ENCODE data around the gene UBE2D1.

Gene UBE2D1

DNA sequence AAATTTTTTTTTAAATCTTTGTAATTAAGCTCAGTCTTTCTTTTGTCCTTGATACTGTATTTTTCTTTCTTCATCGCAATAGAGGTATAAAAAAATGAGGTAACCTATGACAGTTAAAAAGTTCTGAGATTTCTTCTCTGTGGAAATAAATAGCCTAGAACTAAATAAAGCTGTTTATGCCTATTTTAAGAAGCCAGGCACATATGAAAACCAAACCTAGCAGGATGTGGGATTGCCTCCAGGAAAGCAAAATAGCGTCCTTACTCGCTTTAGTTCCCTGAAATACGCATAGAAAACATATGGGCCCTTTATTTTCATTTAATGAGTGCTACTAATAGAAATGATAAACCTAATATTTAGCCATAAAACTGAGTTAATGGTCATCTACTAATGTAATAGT lies 6.6 kb downstream of the UBE2D1 start:
- no peak for DNase-seq (ENCODE audit: low spot score)

DNA sequence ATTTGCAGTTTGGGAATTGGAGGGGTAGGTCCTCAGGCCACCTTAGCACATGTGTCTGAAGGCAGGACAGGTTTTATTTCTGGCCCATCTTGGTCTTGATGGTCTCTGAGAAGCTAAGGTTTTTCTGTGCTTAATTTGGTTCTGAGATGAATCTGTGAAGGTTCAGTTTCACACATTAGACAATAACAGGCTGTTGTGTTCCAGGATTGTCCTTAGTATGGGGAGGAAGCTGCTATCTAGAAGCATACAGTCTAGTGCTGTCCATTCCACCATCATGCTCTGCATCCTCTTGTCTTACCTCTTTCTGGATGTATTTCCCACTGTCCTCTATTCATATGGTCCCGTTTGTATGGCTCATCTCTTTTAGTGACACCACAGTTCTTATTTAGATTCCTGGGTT lies 7.1 kb downstream of the UBE2D1 start:
- DNase-seq (ENCODE audit: low spot score) = no peak

DNA sequence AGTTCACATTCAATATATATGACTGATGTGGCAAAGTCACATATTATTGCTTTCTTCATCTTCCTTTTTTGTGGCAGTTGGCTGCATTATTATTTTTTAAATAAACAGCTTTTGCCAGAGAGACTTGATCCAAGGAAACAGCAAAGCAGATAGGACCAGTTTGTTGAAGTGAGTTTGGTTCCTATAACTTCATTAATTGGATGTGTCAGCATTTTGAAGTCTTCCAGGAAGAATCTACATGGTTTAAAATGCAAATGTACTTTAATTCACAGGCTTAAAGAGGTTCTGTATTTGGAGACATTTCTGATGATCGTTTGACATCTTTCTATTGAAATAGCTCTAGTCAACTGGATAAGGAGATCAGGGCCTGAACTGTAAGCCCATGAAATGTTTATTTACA lies 13.2 kb downstream of the UBE2D1 start:
- no peak for DNase-seq (ENCODE audit: low spot score)

DNA sequence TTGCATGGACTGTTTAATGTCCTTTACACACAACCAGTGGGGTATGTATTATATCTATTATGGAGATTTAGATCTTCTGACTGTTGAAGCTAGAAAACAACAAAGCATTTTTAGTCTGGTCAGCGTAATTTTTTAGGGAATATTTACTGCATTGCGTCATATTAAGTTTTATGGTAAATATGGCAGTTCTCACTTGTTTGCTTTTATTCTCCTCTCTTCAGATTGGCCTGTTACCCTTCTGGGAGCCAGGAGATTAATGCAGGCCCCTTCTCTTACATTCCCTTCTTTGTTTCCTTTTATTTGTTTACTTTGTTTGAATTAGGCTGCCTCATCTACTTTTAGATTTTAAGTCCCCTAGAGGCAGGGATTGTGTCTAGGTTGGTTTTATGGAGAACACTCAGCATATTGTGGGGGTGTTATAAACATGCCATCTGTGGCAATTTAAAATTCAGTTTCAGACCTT lies 13.8 kb downstream of the UBE2D1 start:
- no peak for DNase-seq (ENCODE audit: low spot score)

DNA sequence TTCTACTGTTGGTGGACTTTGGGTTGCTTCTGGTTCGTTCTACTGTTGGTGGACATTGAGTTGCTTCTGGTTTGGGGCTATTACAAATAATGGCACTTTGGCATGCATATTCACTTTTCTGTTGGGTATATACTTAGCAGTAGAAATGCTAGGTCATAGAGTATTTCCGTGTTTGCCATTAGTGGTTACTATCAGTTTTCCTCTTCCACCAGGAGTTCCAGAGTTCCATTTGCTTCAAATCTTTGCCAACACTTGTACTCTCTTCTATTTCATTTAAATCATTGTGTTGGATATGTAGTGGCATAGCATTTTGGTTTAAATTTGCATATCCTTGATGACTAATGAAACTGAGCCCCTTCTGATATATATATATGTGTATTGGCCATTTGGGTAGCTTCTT lies 15.2 kb downstream of the UBE2D1 start:
- no peak for DNase-seq (ENCODE audit: low spot score)

DNA sequence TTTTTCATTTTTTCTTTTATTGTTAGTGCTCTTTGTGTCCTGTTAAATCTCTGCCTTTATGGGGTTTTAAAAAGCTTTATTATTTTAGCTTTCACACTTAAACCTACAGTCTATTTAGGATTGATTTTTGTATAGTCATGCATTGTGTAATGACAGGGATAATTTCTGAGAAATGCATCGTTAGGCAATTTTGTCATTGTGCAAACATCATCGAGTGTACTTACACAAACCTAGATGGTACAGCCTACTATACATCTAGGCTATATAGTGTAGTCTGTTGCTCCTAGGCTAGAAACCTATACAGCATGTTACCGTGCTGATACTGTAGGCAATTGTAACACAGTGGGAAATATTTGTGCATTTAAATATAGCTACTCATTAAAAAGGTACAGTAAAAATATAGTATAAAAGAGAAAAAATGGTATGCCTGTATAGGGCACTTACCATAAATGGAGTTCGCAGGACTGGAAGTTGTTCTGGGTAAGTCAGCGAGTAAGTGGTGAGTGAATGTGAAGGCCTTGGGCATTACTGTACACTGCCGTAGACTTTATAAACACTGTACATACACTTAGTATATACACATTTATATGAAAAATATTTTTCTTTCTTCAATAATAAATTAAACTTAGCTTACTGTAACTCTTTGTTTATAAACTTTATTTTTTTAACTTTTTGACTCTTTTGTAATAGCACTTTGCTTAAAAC lies 16.0 kb downstream of the UBE2D1 start:
- no peak for DNase-seq (ENCODE audit: low spot score)

DNA sequence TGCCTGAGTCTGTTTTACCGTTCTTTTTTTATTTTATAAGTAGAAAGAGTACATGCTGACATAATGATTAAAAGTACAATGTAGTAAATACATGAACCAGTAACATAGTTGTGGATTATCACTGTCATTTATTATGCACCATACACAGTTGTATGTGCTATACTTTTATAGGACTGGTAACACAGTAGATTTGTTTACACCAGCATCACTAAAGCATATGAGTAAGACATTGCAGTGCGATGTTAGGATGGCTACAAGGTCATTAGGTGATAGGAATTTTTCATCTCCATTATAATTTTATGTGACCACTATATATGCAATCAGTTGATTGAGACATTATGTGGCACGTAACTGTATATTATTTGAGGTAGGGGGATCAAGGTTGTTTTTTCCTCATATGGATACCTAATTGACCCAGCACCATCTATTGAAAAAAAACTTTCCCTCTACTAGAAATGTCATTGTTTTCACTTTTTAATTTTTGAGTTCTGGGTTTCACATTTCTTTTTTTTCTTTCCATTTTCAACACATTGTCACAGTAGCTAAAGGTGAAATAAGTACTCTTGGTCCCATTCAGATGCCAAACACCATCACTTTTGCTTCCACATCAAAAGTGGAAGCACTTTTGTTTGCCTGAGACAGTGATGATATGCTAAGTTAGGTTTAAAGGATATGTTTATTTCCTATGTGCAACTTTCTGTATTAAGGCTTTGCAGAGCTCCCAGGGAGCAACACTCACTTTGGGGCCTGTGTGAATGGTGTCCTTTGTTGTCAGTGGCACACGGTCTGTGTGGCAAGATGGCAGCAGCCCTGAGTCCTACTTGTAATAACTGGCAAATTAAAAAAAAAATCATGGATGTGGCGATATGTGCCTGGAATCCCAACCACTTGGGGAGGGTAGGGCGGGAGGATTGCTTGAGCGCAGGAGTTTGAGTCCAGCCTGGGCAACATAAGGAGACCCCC lies 17.1 kb downstream of the UBE2D1 start:
- DNase-seq (ENCODE audit: low spot score) = no peak

DNA sequence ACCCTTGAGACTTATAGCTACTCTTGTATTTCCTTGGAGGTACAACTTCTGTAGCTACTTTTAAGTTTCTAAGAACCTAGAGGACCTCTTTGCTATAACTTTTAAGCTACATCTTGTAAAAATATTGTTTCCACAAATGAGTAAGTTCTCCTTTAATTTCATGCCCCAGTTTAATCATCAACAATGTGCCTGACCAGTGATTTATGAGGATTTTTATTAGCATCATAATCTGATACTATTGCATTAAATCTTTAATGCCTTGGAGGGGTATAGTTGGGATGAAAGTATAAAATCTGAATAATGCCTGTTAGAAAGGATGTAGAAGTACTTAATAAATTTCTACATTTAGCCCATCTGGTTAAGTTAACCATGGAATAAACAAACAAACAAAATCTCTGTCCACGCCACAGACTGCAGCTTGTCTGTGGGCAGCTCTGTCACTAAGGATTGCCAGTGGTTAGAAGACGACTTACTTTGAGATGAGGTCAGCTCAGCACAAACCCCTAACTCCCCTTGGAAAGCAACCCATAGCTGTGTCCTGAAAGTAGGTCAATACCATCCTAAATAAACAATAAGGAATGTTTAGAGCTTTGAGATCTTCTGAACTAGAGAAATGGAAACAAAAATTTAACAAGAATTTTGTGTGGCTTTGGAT lies 18.3 kb downstream of the UBE2D1 start:
- no peak for DNase-seq (ENCODE audit: low spot score)

DNA sequence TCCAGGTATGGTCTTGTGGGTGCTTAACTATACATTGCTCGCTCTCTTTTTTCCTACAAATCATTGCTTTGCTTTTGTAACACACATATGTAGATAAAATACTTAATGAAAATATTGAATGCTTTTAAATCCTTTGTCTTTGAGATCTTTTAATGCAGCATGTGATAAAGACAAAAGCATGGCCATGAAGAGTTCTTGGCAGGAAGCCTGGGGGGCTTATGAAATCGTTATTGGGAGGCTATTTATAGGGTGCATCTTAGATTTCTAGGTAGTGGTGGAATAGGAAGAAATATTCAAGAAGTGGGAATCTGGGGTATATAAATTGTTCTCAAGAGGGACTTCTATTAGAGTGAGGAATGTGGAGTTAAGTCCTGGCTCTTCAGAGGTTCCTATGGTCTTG lies 21.9 kb downstream of the UBE2D1 start:
- no peak for DNase-seq (ENCODE audit: low spot score)

DNA sequence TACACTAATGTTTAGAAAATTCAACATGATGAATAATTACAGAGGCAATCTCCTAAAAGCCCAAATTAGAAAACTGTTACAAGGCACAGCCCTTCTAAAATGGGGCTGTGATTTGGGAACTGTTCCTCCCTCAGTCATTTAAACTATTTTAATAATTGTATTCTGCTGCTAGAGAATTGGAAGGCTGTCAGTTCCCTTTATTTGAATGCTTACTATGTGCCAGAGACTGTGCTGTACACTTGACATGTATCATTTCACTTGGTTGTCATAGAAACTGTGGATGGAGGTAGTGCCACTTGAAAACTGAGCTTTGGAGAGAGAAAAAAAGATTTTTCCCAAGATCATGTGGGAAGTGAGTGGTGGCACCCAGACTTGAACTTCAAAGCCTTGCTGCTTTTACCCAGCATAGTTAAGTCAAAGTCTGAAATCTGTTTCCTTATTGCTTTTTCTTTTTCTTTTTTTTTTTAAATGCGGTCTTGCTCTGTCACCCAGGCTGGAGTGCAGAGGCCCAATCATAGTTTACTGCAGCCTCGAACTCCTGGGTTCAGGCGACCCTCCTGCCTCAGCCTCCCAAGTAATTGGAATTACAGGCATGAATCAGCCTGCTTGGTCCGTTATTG lies 23.6 kb downstream of the UBE2D1 start:
- no peak for DNase-seq (ENCODE audit: low spot score)

DNA sequence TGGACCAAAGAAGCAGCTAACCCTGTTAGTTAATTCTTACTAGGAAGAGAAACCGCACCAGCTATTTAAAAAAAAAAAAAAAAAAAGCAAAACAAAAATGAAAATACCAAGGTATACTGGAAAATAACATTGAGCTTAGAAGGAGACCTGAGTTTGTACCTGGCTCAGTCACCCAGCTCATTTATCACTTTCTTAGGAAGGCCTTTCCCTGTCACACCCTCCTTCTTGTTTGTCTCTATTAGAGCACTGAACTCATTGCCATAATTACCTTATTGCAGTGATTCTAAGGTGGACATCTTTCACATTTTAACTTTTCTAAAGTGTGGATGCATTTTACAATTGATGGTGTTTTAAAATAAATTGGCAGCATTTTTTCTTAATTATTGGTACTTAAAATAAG lies 24.1 kb downstream of the UBE2D1 start:
- no peak for DNase-seq (ENCODE audit: low spot score)

DNA sequence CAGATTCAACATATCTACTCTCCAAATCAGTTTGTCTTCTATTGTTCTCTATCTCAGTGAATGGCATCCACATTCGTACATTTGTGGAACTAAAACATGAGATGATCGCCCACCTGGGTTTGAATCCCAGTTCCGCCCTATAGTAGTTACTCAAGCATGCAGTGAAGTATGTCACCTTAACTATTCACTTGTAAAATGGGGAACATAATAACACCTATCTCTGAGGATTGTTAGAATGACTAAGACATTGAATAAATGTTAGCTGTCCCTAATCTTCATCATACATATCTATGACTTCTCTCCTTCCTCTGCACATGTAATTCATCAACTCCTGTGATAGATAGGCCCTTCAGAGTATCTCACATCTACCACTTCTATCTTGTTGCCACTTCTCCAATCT lies 24.7 kb downstream of the UBE2D1 start:
- DNase-seq (ENCODE audit: low spot score) = no peak

DNA sequence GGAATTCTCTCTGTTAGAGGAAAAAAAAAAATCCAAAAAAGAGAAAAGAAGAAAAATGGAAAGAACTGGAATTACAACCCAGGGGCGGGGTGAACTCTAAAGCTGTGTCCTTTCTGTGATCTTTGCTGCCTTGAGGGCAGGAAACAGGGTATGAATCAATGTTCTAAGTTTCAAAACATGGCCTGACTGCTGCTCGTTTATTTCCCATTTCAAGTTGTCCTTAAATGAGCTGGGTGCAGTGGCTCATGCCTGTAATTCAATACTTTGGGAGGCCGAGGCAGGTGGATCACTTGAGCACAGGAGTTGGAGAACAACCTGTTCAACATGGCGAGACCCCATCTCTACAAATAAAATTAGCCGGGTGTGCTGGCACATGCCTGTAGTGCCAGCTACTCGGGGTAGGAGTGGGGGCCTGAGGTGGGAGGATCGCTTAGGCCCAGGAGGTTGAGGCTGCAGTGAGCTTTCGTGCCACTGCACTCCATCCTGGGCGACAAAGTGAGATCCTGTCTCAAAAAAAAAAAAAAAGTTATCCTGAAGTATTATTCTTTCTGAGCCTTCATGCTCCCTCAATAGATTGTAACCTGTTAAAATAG lies 25.7 kb downstream of the UBE2D1 start:
- no peak for DNase-seq (ENCODE audit: low spot score)

DNA sequence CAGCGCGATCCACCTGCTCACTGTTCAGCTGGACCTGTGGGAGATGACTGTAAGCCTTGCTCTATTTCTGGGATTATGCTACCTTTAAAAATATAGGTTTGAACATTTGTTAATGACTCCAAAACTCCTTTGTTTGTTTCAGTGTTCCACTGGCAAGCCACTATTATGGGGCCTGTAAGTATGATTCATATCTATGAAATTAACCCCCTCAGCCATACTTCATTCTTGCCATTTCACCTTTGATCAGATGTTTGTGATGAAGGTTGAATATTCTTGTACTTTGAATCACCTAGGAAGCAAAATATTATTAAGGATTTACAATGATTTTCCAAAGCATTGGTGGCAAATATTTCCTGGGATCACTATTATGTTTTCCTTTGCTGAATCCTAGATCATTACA lies 26.5 kb downstream of the UBE2D1 start:
- no peak for DNase-seq (ENCODE audit: low spot score)

DNA sequence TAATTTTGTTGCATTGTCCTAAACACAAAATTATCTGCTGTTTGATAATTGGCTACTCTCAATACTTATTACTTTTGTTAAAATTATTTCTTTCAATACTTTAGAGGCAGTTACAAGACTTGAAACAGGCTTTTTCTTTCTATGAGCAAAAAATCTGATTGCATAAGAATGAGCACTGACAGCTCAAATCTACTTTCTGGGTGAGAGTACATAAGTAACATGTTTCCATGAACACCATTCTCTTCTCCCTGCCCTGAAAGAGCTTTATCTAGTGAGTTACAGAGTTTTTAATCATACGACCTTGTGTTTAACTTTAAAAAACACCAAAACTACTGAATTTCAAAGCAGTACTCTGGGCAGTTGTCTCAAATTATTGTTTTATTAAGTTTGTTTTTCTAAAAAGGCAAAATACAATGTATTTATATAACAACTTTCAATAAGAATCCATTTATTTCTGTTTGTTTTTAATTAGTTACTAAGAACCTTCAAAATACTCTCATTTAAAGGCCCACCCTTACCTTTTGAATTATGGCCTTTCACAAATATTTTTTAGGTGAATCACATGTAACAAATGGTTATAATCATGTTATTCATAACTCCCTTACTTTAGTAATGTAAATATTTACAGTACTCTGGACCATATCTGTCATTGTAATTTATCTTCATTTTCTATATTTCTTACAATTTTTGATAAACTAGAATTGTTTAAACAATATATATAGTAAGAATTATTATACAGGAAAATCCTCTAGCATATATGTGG lies 27.4 kb downstream of the UBE2D1 start:
- DNase-seq (ENCODE audit: low spot score) = no peak

DNA sequence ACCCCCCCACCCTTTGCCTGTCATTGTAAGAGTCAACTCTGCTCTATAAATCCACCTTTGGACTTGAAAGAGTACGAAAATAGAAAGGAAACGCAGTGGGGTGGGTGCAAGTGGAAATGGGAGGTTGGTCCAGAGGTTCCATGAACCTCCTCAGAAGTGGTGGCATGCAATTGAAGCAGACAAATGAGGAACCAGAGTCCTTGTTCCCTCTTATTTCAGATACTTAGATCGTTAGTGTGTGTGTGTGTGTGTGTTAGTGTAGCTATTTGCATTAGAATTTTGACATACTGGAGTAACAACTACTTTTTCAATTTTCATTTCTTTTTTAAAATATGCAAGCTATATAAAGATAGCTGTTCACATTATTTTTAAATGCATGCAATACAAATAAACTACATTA lies 32.3 kb downstream of the UBE2D1 start:
- no peak for DNase-seq (ENCODE audit: low spot score)

DNA sequence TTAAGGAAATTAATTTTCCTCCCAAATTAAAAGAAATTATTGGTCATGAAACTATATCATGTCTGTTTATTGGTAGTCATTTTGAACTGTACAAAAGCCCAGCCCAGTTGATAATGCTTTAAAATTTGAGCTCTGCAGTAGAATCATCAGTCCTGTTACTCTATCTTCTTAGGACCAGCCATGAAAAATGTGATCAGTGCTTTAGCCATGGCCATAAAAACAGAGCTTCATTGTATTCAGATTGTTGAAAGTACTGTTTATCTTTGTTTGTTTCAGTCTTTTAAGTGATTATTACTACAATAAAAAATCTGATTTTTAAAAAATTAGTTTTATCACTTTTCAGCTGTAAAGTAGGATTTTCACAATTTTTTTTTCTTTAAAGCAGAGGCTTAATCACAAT lies 36.7 kb downstream of the UBE2D1 start:
- no peak for DNase-seq (ENCODE audit: low spot score)

DNA sequence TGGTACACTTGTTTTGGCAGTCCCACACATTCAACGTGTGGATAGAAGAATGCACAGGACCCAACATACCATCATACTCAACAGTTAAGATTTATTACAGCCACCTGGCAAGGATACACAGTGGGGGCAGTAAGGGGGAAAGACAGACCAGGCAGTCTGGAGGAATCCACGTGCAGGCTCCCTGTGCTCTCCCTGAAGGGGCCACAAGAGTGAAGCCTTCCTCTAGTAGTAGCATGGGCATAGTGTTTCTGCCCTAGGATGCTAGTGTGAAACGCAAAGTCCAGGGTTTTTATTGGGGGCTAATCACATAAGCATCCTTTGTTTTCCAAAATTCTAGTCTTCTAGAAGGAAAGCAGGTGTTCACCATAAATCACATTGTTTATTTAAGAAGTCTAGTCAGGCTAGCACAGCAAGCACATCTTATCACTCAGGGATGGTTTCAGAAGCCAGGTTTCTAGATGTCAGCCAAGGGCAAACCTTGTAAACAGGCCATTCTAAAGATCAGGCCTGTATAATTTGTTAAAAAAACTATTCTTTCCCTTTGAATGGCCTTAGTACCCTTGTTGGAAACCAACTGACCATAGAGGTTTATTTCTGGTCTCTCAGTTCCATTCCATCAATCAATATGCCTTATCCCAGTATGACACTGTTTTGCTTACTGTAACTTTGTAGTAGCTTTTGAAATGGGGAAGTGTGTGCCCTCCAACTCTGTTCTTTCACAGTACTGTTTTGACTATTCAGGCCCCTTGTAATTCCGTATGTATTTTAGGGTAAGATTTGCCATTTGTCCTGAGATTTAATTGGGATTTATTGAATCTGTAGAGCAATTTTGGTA lies 38.0 kb downstream of the UBE2D1 start:
- DNase-seq (ENCODE audit: low spot score) = no peak

DNA sequence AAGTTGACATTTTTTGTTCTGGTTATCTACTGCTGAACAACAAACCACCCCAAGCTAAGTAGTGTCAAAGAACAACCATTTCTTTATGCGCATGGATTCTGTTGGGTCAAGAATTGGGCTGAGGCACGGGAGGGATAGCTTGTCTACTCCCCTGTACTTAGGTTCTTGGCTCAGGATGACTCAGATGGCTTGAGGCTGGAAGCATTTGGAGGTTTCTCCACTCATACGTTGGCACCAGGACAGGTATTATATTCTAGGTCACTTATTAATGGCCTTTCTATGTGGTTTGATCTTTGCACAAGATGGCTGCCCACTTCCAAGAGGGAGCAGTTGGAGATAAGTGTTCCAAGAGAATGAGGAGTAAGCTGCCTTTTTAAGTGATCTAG lies 38.6 kb downstream of the UBE2D1 start:
- no peak for DNase-seq (ENCODE audit: low spot score)

DNA sequence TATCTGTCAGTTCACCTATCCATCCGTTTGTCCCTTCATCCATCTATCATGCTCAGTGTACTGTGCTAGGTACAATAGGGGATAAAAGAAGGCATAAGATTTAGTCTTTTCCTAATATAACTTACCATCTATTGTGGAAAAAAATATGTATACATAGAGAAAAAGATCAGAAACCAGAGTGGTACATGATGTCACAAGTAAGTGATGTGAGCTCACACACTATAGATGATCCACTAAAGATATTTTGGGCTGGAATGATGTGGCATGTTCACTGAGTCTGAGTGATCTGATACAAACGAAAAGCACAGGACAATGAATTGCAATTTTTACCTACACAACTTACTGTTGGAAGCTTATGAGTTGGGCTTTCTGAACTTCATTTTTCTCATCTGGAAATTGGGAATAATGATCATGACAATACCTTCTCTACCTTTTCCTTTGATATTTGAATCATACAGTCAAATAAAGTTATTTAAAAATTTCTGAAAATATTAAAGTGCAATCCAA lies 47.7 kb downstream of the UBE2D1 start:
- DNase-seq (ENCODE audit: low spot score) = no peak
